ENCODE results near the gene NR1H2.
A peak's percentile ranks its signal among the peaks of the same experiment; 100 is the strongest.

- peak; percentile 86 to 95 (median 93) for TF ChIP-seq CTCF (IDR thresholded peaks at IDR 0.05 in 8 of 11, conservative IDR thresholded peaks at IDR 0.05 in 3 of 11)
- TF ChIP-seq POLR2A (IDR thresholded peaks at IDR 0.05), result peak in 2 of 3 donors; percentile 4 to 25
These were observed 18.8 kb upstream of the NR1H2 start for GRCh38 chr19:50357178-50358100.
